GM12891 (cell line): Measurements from ENCODE around the gene ZNF267.
"Not testable (repeated sequence)": the region's sequence is repeated elsewhere in the genome, so short reads cannot be mapped to it uniquely, and the experiment has no call there.

Source experiments
- POLR2A ChIP-seq: IDR thresholded peaks from 2 replicates; pipeline ENCODE4 v1.6.1; 2011; ENCODE audit warnings: low read depth, low read length, control low read depth
- POLR2AphosphoS5 ChIP-seq: IDR thresholded peaks from 2 replicates; pipeline ENCODE4 v1.6.1; 2011; ENCODE audit warnings: low read depth, low read length, control low read depth

- not testable (repeated sequence) for TF ChIP-seq POLR2AphosphoS5, POLR2A
Measured at GRCh38 chr16:31960186-31960910, 86.7 kb downstream of the ZNF267 start.
